Measurements from ENCODE around the gene GNPAT.

The GNPAT gene

DNA sequence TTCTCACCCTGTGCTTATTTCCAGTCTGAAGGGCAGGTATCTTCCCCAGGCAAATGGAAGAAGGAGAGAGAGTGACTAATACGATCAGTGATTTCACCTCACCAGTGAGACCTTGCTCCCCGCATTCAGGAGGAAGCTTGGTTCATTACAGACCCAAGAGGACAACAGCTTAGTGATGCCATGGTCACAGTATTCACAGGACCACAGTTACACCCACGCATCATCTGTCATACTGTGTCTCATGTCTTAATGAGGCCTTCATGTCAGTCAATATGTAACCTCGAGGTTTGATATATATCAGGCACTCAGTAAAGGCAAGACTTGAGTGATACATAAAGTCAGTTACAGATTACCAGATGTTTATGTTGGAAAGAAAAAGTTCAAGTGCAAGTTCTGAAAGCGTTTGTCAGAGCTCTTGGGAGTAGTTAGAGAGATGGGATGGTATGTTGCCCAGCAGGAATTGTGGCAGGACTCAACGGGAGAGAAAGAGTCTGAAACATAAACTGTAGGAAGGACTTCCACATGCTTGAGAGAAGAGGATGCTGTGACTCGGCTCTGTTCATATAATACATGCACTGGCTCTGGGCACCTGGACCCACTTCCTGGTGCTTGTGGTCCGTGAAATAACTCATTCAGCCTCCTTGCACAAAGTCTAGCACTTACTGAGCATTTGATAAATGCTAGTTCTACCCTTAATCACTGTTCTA is 33.3 kb downstream of the GNPAT start:
- Histone ChIP-seq H3K27me3 (replicated peaks; ENCODE audit: control insufficient read depth, insufficient read depth, low read length) (no peaks in the 10 kb centered on the region), H3K4me3 (replicated peaks; ENCODE audit: low read depth, low read length) (no peak overlapping the region), H3K36me3 (ENCODE audit: control insufficient read depth, insufficient read depth, low read length) (peaks cover 8% of the 10 kb centered on the region)
- TF ChIP-seq, protein P1, sequence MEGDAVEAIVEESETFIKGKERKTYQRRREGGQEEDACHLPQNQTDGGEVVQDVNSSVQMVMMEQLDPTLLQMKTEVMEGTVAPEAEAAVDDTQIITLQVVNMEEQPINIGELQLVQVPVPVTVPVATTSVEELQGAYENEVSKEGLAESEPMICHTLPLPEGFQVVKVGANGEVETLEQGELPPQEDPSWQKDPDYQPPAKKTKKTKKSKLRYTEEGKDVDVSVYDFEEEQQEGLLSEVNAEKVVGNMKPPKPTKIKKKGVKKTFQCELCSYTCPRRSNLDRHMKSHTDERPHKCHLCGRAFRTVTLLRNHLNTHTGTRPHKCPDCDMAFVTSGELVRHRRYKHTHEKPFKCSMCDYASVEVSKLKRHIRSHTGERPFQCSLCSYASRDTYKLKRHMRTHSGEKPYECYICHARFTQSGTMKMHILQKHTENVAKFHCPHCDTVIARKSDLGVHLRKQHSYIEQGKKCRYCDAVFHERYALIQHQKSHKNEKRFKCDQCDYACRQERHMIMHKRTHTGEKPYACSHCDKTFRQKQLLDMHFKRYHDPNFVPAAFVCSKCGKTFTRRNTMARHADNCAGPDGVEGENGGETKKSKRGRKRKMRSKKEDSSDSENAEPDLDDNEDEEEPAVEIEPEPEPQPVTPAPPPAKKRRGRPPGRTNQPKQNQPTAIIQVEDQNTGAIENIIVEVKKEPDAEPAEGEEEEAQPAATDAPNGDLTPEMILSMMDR (IDR thresholded peaks at IDR 0.05; ENCODE audit: insufficient read depth, low read length, poor library complexity, severe bottlenecking), result no peak
- DNase-seq (ENCODE audit: extremely low read depth, insufficient read length), result no peak

DNA sequence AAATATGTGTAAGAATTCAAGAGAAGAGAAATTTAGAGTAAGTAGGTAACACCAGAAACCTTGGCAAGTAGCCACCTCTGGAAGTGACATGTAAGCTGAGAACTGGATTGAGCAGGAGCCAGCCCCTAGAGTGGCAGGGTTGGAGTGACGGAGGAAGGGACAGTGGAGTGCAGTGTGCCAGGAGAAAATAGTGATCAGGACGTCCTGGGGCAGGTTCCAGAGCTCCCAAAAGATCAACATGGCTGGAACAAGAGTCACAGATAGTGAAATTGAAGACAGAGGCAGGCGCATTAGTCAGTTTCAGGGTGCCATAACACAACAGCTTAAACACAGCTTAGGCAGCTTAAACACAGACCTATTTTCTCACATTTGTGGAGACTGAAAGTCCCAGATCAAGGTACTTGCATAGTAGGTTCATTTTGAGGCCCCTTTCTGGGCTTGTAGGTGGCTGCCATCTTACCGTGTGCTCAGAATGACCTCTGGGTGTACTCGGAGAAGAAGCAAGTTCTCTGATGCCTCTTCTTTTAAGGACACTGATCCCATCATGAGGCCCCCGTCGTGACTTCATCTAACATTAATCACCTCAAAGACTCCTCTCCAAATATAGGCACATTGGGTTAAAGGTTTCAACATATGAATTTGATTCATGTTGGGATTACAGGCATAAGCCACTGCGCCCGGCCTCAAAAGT is 37.2 kb downstream of the GNPAT start:
- H3K36me3 ChIP-seq (ENCODE audit: control insufficient read depth, insufficient read depth, low read length), result peaks cover 8% of the 10 kb centered on the region
- DNase-seq (ENCODE audit: extremely low read depth, insufficient read length), result no peak
- H3K27me3 ChIP-seq (replicated peaks; ENCODE audit: control insufficient read depth, insufficient read depth, low read length), result no peaks in the 10 kb centered on the region
- no peak overlapping the region for H3K4me3 ChIP-seq (replicated peaks; ENCODE audit: low read depth, low read length)
- TF ChIP-seq, protein P1 (IDR thresholded peaks at IDR 0.05; ENCODE audit: insufficient read depth, low read length, poor library complexity, severe bottlenecking), result no peak

DNA sequence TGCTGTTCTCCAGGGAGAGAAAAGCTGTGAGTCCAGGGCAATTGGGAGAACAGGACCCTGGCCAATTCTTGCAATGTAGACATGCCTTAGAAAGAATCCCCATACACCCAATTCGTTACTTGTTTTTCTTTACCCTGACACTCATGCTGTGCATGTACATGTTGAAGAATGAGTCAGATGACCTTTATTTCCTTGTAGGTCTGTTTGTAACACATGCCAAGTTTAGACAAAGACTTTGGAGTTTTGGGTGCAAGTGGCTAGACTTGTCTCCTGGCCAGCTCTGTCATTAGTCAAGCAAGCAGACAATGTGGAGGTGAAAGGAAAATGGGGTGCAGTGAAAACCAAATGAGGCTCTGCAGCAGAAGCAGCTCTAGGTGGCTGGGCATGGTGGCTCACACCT is 38.1 kb downstream of the GNPAT start:
- Histone ChIP-seq H3K27me3 (replicated peaks; ENCODE audit: control insufficient read depth, insufficient read depth, low read length) (no peaks in the 10 kb centered on the region), H3K36me3 (ENCODE audit: control insufficient read depth, insufficient read depth, low read length) (peaks cover 8% of the 10 kb centered on the region), H3K4me3 (replicated peaks; ENCODE audit: low read depth, low read length) (no peak overlapping the region)
- TF ChIP-seq, protein P1 (IDR thresholded peaks at IDR 0.05; ENCODE audit: insufficient read depth, low read length, poor library complexity, severe bottlenecking), result no peak
- DNase-seq (ENCODE audit: extremely low read depth, insufficient read length), result no peak

DNA sequence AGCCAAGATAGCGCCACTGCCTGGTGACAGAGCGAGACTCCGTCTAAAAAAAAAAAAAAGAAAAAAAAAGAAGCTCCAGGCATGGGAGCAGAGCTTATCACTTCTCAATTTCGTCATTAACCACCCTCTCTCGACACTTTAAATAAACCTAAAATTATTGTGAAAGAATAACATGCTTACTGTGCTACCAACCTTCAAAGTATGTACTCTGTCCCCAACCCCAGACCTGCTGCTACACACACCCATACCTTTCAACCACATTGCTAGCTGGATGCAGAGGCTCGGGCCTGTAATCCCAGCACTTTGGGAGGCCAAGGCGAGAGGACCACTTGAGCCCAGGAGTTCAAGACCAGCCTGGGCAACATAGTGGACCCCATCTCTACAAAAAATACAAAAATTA is 38.7 kb downstream of the GNPAT start:
- TF ChIP-seq, protein P1 (IDR thresholded peaks at IDR 0.05; ENCODE audit: insufficient read depth, low read length, poor library complexity, severe bottlenecking), result no peak
- peaks cover 4% of the 10 kb centered on the region for H3K36me3 ChIP-seq (ENCODE audit: control insufficient read depth, insufficient read depth, low read length)
- no peak for DNase-seq (ENCODE audit: extremely low read depth, insufficient read length)
- H3K4me3 ChIP-seq (replicated peaks; ENCODE audit: low read depth, low read length), result no peak overlapping the region
- no peaks in the 10 kb centered on the region for H3K27me3 ChIP-seq (replicated peaks; ENCODE audit: control insufficient read depth, insufficient read depth, low read length)

DNA sequence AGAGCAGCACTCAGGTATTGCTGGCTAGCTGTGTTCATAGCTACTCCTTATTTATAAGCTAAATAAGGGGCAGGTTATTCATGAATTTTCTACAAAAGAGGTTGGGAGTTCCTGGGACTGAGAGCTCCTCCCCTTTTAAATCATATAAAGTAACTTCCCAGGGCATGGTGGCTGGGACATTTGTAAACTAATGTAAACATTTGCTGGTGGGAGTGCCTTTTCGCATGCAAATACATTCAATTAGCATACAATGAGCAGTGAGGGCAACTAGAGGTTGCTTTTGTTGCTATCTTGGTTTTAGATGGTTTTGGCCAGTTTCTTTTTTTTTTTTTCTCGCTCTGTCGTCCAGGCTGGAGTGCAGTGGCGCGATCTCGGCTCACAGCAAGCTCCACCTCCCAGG is 43.4 kb downstream of the GNPAT start:
- Histone ChIP-seq H3K27me3 (replicated peaks; ENCODE audit: control insufficient read depth, insufficient read depth, low read length) (no peaks in the 10 kb centered on the region), H3K36me3 (ENCODE audit: control insufficient read depth, insufficient read depth, low read length) (no peaks in the 10 kb centered on the region), H3K4me3 (replicated peaks; ENCODE audit: low read depth, low read length) (no peak overlapping the region)
- TF ChIP-seq, protein P1 (IDR thresholded peaks at IDR 0.05; ENCODE audit: insufficient read depth, low read length, poor library complexity, severe bottlenecking), result no peak
- DNase-seq (ENCODE audit: extremely low read depth, insufficient read length), result no peak
